ENCODE data around the gene PRPF19.

DNA sequence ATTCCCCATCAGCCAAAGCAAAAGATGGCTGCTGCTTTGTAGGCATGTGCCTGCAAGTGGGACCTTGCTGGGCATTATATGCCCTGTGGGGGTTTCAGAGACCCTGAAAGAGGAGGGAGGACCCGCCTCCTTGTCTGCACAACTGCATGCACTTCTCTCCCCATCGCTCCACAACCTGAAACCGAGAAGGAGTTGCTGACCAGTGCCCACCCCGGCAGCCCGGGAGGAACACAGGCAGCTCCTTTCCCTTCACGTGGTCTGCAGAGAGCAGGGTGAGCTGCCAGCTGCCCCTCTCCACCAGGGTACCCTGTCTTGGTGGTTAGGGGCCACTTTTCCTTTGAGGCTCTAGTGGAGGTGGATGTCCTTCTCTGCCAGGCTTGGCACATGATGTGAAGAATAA lies 16.5 kb upstream of the PRPF19 start:
- TF ChIP-seq, protein P1, sequence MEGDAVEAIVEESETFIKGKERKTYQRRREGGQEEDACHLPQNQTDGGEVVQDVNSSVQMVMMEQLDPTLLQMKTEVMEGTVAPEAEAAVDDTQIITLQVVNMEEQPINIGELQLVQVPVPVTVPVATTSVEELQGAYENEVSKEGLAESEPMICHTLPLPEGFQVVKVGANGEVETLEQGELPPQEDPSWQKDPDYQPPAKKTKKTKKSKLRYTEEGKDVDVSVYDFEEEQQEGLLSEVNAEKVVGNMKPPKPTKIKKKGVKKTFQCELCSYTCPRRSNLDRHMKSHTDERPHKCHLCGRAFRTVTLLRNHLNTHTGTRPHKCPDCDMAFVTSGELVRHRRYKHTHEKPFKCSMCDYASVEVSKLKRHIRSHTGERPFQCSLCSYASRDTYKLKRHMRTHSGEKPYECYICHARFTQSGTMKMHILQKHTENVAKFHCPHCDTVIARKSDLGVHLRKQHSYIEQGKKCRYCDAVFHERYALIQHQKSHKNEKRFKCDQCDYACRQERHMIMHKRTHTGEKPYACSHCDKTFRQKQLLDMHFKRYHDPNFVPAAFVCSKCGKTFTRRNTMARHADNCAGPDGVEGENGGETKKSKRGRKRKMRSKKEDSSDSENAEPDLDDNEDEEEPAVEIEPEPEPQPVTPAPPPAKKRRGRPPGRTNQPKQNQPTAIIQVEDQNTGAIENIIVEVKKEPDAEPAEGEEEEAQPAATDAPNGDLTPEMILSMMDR (conservative IDR thresholded peaks at IDR 0.05; ENCODE audit: low read length): no peak
- no peak for TF ChIP-seq EZH2phosphoT487 (IDR thresholded peaks at IDR 0.05; ENCODE audit: borderline replicate concordance, low read depth, low read length)

Data from OCI-LY7 (cell line).